Spleen (tissue), 3 donors: ENCODE measurements around the gene GOLT1A.

Source experiments
- POLR2A ChIP-seq, 3 donors: fragments of 450-650 bp; IDR thresholded peaks; one replicate each; pipeline ENCODE4 v1.5.1; 2017; ENCODE audit warnings: antibody characterized with exemption in 3 of 3, mild to moderate bottlenecking in 1 of 3
- POLR2AphosphoS5 ChIP-seq, 3 donors: sonication (generic); formaldehyde crosslinking; IDR thresholded peaks; one replicate each; pipeline ENCODE4 v1.5.1; 2017; ENCODE audit warnings: antibody characterized with exemption in 3 of 3

- TF ChIP-seq POLR2A (IDR thresholded peaks at IDR 0.05) (no peak), POLR2AphosphoS5 (IDR thresholded peaks at IDR 0.05) (no peak)
Observed at GRCh38 chr1:204232526-204232925, 18.7 kb upstream of the GOLT1A start.
